Activated effector memory CD4-positive, alpha-beta T cell treated with Interleukin-2 at 50 U/mL for 16 hours (primary cell): ENCODE data around the gene POU4F2.

Source experiments
- DNase-seq: peaks from one replicate; pipeline ENCODE4 v3.0.0-alpha.2; 2020

Gene POU4F2, protein sequence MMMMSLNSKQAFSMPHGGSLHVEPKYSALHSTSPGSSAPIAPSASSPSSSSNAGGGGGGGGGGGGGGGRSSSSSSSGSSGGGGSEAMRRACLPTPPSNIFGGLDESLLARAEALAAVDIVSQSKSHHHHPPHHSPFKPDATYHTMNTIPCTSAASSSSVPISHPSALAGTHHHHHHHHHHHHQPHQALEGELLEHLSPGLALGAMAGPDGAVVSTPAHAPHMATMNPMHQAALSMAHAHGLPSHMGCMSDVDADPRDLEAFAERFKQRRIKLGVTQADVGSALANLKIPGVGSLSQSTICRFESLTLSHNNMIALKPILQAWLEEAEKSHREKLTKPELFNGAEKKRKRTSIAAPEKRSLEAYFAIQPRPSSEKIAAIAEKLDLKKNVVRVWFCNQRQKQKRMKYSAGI

DNA sequence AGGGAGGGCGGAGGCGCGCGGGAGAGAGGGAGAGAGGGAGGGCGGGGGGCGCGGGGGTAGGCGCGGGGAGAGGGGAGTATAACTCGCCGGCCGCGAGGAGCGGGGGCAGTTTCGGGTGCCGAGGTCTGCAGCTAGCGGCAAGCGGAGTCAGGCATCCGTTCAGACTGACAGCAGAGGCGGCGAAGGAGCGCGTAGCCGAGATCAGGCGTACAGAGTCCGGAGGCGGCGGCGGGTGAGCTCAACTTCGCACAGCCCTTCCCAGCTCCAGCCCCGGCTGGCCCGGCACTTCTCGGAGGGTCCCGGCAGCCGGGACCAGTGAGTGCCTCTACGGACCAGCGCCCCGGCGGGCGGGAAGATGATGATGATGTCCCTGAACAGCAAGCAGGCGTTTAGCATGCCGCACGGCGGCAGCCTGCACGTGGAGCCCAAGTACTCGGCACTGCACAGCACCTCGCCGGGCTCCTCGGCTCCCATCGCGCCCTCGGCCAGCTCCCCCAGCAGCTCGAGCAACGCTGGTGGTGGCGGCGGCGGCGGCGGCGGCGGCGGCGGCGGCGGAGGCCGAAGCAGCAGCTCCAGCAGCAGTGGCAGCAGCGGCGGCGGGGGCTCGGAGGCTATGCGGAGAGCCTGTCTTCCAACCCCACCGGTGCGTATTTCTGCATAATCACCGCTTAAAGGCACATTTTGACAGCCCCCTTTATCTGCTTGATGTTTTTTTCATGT is at the start of gene POU4F2:
TSS of gene POU4F2 (plus strand) at position 108 of the 720 bp plus-strand sequence. CDS start at position 356, 248 bp downstream.
- DNase-seq: no peak

DNA sequence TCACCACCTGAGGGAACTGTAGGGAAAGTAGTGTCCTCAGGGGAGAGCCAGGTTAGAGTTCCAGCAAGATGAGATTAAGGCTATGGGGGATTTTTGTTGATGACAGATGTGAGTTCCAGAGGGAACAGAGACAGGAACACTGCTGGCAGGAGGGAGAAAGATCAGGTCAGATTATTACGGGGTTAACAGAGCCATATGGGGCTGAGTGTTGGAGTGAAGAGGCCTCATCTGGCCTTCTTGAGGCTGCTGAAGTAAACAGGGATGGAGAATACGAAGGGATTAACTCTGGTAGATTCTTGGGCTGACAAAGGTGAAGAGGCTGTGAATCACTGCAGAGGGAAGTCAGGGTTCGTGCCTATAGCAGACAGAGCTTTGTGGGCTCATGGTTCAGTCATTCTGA is 47.9 kb upstream of the POU4F2 start:
- DNase-seq: no peak

DNA sequence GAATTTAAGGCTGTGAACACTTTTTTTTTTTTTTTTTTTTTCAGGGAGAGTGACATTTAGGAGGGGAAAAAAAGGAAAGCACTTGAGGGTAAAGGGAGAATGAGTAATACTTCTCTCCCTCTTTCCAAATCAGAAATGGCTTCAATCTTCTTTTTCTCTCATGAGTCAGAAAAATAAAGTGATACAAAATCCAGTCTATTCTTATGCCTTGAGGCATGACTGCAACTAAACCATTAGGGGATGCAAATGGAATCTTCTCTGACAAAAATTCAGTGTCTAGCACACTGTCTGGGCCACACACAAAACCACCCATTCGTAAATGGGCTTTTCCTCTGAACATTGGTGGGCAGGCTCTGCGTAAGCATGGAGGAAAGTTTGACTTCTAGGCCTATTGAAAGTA is 46.7 kb upstream of the POU4F2 start:
- no peak for DNase-seq

DNA sequence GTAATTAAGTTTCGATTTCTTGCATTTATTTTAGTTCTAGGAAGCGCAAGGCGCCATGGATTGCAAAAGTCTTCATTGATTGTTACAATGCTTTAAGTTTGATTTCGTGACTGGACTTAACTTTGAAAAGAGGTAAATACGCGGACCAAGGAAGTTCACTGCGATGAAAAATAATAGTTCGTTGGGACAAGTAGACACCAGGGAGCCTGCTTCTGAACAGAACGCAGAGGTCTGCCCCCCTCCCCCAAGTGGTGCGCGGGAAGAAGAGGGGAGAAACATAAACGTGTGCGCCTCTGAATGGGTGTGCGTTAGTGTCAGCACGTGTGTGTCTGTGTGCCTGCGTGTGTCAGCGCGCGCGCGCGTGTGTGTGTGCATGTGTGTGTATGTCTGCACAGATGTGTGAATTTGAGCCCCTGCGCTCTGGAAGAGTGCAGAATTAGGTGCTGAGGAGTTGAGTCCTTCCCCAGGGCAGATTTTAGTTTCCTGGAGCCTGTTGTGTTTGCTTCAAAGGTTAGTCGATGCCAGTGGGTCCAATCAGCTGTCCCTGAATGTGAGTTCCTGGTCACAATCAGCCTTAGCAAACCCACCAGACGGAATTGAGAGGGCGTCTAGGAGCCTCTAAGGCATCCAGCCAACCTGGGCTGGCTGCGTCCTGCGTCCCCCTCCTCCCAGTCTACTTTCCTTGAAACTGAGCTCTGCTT is 5.8 kb upstream of the POU4F2 start:
- DNase-seq: no peak

DNA sequence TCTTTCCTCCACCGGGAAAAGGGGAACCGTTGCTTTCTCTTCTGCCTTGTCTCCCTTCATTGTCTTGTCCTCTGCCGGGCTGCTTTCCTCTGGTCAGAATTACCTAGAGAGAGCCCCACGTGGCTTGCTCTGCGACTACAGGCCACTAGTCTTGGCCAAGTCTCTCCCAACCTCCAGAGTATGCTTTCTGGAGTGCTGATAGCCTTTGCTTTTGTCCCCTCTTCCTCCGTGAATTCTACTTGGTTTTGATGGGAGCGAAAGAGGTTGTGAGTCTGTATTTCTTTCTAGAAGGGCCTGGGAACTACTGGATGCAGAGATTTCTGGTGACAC is 5.3 kb upstream of the POU4F2 start:
- DNase-seq: no peak

DNA sequence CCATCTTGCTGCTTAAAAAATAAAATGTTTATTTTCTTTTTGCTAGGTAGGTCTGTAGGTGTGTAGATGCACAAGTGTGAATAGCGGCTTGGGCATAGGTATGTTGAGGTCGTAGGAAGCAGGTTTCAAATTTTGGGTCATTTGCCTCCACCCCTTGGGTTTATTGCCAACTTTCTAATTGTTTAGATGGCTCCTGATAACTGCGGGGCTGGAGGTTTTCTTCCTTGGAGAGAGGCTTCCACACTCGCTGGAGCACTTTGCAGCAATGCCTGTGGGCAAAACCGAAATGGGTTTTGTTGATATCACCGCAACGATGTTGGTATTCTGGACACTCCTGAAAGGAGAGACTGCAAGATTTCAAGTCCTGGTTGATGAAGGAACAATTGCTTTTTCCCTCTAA is 3.9 kb upstream of the POU4F2 start:
- no peak for DNase-seq

DNA sequence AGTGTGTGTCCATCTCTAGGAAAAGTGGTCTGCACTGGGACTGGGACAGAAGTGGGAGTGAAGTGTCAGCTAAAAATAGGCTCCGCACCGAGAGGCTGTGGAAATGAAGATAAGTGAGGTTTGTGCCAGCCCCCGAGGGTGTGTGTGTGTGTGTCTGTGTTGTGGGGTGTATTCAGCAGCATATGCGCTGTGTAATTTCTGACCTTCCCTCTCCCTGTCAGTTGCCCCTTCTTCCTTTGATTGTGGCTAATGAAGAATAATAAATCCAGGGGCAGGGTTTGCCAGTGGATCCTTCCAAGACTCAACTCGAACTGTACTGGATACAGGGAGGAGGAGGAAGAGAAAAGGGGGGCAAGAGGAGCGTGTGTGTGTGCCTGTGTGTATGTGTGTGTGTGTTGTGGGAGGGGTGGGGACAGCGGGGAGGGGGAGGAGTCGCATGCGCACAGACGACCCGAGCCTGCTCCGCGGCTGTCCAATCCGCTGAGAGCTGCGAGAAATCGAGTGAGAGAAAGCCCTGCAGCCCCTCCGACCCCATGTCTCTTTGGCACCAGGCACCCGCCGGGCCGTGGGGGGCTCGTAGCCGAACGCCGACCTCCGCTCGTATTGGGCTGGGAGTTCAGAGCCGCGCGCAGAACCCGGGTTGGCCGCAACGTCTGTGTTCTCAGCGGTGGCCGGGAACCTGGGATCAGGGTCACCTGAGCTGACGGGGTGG is 916 bp upstream of the POU4F2 start:
- no peak for DNase-seq

DNA sequence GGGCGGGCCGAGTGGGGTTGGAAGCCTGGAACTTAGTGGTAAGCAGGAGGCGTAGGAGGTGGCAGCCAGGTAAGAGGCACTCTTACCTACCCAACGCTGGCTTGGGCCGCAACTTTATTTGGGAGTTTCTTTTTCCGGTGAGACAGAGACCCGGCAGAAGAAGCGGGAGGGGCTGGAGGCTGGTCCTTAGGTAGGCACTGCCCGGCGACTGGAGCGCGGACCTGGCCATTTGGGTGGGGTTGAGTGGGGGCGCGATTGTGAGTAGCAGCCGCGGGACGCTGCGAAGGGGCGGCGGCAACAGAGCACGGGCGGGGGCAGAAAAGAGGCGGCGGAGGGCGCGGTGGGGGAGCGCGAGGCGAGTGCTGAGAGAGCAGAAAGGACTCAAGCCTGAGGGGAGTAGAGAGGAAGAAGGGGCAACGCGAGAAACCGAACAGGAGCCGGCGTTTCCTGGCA is 334 bp upstream of the POU4F2 start:
- DNase-seq: no peak

DNA sequence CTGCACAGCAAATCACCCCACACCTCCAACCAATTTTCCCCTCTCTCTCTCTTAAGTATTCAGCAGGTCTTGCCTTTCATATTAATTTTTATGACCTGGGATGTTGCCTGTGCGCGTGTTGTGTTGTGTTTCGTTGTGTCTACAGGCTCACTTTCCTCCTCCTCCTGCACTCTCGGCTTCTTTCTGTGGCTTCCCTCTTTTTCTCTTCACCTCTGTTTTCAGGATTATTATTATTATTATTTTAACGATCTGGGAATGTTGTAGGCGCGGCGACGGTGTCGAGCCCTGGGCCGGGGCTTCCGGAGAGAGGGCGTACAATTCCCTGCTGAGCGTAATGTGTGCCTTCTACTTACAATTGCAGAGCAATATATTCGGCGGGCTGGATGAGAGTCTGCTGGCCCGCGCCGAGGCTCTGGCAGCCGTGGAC is 826 bp downstream of the POU4F2 start:
- DNase-seq: no peak

DNA sequence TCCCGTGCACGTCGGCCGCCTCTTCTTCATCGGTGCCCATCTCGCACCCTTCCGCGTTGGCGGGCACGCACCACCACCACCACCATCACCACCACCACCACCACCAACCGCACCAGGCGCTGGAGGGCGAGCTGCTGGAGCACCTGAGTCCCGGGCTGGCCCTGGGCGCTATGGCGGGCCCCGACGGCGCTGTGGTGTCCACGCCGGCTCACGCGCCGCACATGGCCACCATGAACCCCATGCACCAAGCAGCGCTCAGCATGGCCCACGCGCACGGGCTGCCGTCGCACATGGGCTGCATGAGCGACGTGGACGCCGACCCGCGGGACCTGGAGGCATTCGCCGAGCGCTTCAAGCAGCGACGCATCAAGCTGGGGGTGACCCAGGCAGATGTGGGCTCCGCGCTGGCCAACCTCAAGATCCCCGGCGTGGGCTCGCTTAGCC is 1.4 kb downstream of the POU4F2 start:
- DNase-seq: no peak

DNA sequence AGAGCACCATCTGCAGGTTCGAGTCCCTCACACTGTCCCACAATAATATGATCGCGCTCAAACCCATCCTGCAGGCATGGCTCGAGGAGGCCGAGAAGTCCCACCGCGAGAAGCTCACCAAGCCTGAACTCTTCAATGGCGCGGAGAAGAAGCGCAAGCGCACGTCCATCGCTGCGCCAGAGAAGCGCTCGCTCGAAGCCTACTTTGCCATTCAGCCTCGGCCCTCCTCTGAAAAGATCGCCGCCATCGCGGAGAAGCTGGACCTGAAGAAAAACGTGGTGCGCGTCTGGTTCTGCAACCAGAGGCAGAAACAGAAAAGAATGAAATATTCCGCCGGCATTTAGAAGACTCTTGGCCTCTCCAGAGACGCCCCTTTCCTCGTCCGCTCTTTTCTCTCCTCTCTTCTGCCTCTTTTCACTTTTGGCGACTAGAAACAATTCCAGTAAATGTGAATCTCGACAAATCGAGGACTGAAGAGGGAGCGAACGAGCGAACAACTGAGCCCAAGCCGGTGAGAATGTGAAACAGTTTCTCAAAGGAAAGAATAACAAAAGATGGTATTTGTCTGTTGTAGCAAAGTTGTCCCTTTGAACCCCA is 1.9 kb downstream of the POU4F2 start:
- DNase-seq: no peak

DNA sequence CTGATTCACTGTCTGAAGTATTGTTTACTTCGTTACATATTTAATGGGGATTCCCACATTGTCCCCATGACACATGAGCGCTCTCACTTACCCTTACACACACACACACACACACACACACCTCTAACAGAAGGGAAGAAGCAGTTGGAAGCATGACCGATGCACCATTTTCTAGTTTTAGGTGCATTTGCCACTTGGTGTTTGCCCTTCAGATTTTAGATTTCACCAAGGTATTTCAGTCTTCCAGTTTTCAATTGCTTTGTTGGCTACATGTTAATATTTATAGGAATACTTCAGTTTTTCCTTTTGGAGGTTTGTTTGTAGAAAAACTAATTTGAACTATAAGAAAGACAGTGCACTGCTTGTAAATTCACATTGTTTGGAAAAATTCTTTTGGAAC is 3.1 kb downstream of the POU4F2 start:
- DNase-seq: no peak

DNA sequence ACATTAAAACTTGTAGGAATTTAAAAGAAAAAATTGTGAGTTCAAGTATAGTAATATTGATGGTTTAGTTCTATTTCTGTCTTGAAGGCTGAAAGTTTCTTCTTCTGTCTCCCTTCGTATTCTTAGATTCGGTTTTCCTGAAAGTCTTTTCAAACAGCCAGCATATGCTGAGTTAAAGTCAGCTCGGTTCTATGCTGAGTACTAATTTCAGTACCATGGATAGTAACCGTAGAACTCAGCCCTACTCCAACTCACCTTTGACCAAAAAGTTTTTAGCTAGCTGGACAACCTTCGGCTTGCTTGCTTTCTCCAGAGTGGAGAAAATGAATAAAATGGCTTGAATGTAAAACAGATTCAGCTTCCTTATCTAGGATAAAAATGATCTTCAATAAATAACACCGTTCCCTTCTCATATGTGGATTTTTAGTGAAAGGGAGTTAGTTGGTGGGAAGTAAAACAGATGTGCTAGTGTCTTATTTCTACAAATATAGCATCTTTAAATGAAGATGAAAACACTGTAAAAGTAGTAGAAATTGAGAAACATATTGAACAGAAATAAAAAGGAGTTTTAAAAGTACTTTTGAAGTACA is 5.2 kb downstream of the POU4F2 start:
- no peak for DNase-seq

DNA sequence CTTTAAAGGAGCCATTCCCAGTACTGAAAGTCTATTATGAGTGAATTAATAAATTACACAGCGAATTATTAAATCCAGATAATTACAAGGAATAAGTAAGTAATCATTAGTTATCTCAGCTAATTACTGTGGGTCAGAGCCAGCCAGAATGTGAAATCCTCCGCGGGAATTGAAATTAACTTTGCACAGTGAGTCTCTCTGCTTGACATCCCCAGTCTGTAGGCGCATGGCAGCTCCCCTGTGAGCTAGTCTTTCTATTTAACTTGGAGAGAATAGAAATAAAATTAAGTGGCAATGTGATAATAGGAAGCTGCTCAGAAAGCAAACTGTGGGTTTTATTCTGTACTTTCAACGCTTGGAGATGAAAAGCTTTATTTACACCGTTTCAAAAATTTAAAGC is 7.2 kb downstream of the POU4F2 start:
- no peak for DNase-seq

DNA sequence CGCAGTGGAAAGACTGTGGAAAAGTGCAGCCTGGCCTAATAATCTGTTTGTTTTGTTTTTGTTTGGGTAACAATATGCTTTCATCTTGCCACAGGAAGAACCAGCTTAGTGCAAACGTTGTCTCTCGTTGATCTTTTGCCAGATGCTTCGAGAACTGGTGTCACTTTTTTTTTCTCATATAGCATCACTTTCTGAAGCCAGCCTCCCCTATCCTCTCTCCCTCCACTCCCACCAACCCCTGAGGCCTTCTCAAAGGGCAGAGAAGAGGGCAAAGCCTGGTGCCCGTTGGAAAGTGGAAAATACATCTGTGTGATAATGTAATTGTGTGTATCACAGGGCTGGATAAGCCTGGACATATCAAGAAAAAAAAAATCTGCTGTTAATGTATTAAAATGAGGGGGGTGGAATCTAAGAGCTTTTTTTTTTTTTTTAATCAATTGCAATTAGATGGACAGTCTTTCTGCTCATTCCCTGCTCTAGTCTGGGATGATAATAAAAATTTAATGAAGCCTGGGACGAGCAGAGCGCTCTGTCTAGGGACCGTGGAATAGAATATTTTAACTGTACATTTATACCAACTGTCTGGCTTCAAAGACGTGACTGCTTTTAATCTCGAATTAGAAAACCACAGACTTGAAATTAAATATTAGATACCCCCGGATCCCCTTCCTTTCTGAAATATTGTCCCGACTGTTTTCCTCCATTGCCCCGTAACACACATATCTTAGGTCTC is 8.1 kb downstream of the POU4F2 start:
- no peak for DNase-seq

DNA sequence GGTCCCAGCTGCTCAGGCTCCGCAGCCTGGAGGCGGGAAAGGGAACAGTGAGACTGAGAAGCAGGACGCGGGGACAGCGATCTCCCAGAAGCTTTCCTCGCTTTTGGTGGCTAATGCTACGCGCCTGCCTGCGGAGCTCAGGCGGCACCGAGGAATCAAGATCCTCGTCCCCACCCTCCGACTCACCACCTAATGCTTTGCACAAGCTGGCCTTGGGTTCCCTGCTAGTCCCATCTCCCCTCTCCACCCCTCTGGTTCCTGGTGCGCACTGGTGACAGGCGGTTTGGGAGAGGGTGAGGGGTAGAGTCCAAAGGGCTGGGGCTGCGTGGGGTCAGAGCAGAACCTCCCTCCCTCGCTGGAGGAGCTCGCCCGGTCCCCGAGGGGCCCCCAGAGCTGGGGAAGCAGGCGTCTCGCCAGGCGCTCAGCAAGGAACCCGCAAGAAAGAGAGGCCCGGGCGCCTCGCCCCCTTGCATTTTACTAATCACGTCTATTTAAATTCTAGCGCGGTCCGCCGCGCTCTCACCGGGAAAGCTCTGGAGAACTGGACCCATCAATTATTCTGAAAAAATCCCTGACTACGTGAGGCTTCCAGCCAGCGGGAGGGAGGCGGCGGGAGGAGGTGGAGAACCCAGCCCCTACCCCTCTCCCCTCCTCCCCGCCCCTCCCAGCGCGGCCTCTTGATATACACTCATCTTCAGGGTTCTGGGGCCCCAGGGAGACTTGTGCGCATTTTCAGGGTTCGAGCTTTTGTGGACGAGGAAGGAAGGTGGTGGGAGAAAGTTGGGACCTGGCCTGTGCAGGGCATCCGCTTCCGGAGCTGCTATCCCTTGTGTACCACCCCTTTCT is 9.1 kb downstream of the POU4F2 start:
- DNase-seq: no peak

DNA sequence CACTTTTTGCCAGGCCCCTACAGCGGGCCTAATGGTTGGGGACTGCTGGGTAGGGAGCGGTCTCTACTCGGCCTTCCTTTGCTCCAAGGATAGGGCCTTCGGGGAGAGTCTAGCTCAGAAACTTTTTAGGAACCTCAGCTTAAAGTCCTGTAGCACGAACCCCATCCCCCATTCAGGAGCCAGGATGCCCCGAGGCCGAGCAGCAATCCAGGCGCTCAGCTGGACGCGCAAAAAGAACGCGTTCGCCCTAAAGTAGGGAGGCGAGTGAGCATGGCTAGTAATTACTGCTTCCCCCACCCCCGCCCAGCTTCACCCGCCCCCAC is 9.7 kb downstream of the POU4F2 start:
- no peak for DNase-seq

DNA sequence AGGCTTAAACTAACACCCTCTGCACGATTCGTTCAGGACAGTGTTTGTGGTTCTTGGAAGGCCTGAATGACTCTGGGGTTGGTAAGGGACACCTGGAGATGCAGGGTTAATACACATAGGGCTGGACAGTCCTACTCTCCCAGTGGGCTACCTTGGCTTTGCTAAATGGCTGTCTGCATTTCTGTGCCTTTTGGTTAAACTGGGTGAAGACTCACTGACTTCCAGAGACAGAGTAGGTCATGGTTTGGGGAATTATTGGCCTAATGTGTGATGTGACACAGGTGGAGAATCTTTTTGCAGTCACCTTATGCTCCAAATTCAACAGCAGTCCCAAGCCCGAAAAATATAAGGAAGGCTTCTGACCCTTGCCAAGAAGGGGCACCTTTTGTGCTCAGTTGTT is 10.5 kb downstream of the POU4F2 start:
- DNase-seq: no peak

DNA sequence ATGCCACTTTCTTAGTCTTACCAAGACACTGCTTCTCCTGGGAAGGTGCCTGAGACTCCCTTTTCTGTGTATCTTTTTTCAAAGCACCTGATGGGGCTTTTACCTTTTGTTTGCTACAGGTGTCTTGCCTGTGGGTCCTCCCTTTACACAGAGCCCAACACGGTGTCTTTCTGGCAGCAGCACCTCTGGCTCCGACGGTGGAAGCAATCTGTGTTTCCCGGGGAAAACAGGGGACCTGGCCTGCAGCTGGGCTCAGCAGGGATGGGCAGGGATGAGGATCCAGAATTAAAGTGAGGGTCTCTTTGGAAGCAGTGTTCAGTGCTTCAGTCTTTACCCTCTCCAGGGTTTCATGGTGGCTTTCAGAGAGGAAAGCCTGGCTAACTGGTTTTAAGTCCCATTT is 11.3 kb downstream of the POU4F2 start:
- no peak for DNase-seq

DNA sequence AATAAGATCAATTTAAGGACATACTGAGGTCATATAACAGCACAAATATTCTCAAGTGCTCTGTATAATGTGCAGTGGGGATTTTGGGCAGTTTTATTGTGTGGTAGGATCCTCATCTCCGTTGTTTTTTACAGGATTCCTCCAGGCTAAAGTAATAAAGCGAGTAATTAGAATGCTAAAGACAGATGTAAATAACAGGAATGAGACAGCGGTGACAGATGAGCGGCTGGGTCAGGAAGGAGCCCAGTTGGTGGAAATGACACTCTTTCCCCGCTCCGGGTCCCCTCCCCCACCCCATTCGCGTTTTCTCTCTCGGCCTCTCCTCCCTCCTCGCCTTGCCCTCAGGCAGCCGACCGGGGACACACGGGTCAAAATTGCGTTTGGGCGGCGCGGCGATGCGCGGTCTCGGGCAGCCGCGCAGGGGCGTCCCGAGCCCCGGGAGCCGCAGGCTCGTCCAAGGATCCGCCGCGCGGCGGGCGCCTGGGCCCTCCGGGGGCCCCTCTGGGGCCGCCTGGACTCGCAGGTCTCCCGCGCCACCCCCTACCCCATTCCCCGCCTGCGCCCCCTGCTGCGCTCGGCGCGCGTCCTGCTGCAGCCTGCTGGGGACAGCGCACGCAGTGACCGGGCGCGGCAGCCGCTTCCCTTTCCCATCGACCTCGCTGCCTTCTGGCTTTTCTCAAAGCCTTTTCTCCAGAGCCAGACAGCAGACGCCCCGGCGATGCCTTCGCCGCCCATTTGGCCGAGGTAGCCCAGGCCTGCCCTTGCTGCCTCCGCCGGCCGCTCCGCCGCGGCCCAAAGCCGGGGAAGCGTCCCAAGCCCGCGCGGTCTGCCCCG is 16.2 kb downstream of the POU4F2 start:
- no peak for DNase-seq
